Keratinocyte (primary cell): ENCODE data around the gene FBXO15.

Experiments
- CTCF ChIP-seq, 3 experiments: IDR thresholded peaks in 1 of 3; conservative IDR thresholded peaks in 1 of 3; optimal IDR thresholded peaks in 1 of 3; 2 replicates in 2 of 3; 3 replicates in 1 of 3; pipeline versions ENCODE3 to v1.5.1; 2011; ENCODE audit warnings: low read length in 3 of 3, mild to moderate bottlenecking in 3 of 3, moderate library complexity in 2 of 3, control low read depth in 1 of 3, inconsistent platforms in 1 of 3; ENCODE audit not compliant: insufficient read depth in 2 of 3; ENCODE audit errors: extremely low read depth in 1 of 3
- EZH2 ChIP-seq: IDR thresholded peaks from one replicate; pipeline ENCODE4 v1.6.1; 2012; ENCODE audit warnings: inconsistent platforms, mild to moderate bottlenecking, low read length, moderate library complexity

- TF ChIP-seq EZH2 (no peak), CTCF (optimal IDR thresholded peaks at IDR 0.05 in 1 of 3, IDR thresholded peaks at IDR 0.05 in 1 of 3, conservative IDR thresholded peaks at IDR 0.05 in 1 of 3; ENCODE audit: extremely low read depth in 1 of 3, insufficient read depth in 2 of 3, low read length in 3 of 3) (no peak)
Observed at GRCh38 chr18:74147779-74148542, at the start of gene FBXO15, which contains the start of gene TIMM21.
